GM18907 (cell line): ENCODE results near the gene BNC2.

ENCODE experiments used
- ATAC-seq: cut with Tn5 transposase; IDR thresholded peaks from one replicate; pipeline ENCODE4 v1.9.1; 2021; ENCODE audit warnings: mild to moderate bottlenecking, moderate library complexity; ENCODE audit not compliant: unreplicated experiment

Gene BNC2

DNA sequence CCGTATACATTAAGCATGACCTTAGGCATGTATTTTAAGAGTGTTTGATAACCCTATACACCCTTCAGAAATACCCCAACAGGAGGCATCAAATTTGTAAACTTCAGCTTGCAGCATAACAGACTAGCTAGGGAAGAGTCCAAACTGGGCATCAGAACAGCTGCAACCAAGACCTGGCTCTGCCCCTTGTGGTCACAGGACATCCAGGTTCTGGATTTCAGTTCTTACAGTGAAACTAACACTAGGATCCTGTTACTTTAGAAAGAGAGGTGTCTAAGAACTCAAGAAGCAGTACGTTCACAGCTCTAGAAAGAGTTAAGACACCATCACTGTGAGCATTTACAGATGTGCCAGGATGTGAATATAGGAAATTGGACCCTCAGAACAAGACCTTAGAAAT, 229.8 kb downstream of the BNC2 start:
- ATAC-seq, result no peak

DNA sequence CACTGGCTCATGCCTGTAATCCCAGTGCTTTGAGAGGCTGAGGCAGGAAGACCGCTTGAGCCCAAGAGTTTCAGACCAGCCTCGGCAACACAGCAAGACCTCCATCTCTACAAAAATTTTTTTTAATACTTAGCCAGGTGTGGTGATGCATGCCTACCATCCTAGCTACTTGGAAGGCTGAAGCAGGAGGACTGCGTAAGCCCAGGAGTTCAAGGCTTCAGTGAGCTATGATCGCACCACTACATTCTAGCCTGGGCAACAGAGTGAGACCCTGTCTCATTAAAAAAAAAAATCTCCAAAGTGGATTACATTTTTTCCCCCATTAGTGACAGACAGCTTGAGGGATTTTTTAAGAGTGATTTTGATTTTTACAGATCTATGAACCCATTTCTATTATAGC, 230.8 kb downstream of the BNC2 start:
- no peak for ATAC-seq

DNA sequence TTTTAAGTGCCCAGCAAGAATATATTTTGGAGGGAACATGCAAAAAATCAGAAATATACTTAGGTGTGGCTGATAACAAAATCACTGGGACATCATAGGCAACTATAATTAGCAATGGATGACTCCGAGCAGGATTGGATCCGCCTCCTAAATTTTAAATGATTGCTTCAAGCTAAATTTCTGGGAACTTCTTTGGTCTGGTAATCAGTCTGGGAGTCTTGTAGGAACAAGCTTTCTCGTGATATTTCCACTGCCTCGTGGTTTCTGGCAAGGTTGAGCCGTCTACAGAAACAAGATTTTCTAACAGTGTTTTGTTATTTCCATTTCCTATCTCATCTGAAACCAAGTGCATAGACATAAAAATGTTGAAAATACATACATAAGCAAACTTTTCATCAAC, 232.6 kb downstream of the BNC2 start:
- ATAC-seq, result no peak

DNA sequence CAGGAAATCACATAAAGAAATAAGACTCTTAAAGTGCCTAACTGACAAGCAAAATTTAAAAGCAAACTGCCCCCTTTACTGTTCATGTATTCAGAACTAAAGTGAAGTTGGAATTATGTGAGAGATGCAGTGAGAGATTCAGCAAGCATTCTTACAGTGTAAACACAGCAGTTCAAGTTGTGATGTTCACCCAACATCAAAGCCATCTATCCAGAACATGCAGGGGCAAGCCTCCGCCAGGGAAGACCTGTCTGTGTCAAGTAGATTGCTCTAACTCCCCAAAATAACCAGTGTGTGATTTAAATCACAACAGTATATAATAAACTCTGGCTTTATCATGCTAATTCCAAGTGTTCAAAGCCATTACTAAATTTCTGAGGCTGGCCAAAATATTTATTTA, 233.3 kb downstream of the BNC2 start:
- ATAC-seq, result no peak

DNA sequence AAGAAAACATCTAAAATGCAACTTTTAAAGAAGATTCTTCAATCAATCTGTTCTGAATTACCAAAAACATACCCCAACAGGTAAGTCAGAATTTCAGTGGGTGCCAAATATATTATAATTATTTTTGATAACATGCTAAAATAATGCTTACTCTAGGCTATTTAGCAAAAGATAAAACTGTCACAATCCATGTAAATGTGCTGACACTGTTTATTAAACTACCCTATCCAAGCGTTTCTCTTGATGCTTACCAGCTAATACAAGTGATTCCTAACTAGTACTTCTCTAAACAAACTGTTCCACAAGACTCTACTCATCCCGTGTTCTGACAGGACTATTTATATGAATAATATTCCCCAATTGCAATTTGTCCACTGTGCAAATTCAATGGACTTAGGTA, 236.7 kb downstream of the BNC2 start:
- ATAC-seq, result no peak

DNA sequence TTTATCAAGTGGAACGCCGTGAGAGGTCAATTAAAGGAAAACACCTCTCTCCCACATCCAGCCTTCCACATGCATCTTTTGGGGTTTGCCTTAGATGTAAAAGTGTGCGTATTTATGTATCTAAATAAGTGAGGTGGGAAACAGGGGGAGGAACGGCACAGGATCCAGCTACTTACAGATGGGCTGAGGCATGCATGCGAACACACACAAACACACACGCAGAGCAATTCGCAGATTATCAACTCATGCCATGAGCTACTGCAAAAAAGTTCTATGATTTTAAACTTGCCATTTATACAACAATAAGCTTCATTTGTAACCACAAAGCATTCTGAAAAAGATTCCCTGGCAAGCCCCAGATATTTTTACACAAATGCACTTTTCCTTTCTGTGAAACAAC, 242.1 kb downstream of the BNC2 start:
- no peak for ATAC-seq

DNA sequence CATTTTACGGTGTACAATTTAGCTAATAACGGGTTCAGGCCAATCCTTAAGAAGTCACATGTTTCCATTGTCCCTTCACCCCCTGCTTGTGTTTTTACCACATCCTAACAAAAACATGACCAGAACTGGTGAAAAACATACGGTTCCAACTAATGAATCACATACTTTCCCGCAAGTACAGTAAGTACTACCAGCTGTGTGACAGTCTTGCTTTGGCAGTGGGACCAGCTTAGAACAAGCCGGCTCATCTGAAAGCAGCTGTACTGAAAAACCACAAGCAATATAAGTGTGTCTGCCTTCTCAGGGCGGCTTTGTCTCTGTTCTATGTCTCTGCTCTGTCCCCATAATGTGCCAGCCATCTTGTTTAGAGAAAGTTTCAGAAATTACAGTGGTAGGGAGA, 242.5 kb downstream of the BNC2 start:
- ATAC-seq, result no peak

DNA sequence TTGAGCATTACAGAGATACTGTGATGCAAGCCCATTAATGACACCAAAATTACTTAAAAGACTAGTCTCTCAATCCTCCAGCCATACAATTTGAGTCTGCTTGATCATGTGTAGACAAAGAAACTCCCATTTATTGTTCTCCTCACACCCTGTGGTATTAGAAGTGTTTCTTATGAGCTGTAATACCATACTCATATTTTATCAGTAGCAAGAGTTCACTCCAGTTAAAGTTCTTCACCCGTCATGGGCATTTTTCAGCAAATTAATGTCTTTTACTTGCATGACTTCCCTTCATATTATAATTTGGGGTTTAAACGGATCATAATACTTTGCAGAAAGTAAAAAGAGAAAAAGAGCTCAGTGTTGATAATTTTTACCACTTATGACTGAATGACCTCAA, 242.9 kb downstream of the BNC2 start:
- ATAC-seq, result no peak

DNA sequence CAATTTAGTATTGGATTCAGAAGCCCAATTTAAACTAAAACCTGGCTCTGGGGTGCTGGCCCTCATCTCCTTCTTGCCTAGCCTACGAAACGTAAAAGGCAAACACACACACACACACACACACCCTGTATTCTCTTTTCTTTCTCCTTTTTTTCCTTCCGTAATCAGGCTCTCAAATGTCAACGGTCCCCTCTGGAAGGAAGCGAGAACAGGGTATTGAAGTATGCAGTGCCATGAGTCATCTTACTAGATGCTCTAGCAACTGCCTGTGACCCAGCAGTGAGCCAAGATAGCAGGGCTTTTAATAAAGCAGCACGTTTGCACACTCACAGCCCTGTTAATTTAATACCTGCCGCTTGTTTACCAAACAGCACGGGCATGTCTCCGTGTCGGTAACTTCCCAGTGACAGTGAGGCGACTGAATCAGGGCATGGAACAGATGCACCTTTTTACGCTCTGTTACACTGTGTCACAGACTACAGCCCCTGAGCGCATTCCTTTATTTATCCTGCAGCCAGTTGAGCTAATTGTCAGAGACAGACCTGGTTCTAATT, 243.8 kb downstream of the BNC2 start:
- ATAC-seq, result no peak

DNA sequence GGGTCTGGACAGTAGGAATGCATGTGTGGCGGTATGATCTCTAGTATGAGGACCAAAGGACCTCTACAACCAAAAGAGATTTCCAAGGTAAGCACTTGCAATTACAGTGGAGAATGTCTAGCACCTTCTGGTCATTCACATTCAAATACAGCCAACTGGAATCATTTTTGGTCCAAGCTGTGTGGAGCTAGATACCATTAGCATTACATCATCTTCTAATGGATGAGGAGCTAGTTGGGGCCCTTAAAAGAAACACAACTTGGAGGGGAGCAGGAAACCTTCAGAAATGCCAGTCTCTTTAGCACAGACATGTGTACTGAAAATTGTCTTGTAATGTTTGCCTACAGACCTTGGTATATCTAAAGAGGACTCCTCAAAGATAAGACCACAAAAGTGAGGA, 244.7 kb downstream of the BNC2 start:
- no peak for ATAC-seq

DNA sequence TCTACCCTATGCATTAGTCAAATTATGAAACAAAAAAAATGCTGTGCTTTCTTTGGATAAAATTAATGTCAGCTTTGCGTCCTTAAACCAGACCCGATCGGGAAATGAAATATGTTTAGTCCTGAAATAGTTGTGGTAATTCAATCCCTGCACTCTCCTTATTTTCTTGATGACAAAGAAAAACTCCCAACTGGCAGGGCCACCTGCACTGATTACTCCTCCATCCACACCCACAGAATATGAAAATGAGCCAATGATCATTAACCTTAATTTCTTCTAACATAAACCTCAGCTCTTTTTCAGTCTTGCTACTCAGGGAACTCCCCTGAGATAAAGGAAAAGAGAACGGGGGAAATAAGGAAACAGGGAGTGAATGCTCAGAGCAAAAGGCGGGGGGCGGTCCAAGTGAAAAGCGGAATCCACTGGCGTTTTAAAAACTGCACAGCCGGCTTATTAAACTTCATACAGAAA, 245.3 kb downstream of the BNC2 start:
- ATAC-seq, result no peak

DNA sequence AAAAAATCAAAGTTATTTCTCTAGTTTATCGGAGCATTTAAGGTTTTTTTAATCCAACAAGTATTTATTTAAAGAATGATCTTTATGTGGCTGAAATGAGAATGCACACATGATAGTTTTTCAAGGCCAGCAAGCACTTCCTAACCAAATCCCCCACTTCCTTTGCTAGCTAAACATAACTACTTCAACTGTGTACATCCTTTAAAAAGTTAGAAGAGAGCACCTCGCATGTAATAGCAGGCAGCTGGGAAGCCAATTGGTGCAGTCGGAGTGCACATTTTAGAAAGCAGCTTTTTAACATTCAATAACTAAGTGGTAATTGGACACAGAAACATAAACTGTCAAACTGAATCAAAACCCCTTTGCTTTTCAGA, 245.7 kb downstream of the BNC2 start:
- ATAC-seq, result no peak

DNA sequence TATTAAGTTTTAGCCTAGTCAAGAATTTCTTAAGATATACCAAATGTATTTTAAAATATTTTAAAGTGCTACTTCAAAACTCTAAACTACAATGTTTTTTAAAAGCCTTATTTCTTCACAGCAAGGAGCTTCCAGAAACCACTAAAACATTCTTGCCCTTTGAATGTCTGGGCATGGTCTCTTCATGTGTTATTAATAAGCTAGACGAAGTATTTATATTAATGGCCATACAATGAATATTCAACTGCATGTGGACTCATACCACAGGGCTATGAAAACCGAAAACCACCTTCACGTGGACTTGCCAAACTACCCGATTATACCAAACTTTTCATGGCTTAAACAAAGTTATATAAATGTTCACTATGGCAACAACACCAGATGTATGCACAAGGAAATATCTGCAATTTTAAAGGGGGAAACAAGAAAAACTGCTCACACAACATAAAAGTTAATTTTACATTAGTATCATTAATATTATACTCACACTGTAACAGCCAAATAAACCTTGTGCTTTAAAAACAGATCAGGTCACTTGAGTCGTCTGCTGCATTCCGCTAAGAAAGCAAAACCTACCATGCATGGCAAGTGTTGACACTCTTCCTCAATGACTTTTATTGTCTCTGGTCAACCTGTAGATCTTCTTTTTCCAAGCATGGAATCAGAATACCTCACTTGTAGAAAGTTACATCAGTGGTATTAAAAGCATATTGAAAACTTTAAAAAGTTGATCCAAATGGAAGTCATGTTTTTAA, 246.3 kb downstream of the BNC2 start:
- no peak for ATAC-seq

DNA sequence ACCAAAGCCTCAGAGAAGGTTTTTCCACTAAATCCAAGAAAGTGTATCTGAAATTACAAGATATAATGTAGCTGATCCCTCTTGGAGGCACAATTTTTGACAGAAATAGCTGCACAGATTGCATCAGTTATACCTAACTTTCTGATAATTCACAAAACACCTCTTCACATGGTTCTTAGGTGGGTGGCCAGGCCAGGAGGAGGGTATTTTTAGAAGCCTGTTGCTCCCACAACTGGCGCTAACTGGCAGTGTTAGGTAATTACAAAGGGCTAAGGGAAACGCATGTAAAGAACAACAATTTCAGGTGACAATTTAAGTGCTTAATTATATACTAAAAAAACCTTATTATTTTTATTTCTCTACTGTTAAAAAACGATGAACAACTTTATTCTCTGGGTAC, 247.9 kb downstream of the BNC2 start:
- ATAC-seq, result no peak

DNA sequence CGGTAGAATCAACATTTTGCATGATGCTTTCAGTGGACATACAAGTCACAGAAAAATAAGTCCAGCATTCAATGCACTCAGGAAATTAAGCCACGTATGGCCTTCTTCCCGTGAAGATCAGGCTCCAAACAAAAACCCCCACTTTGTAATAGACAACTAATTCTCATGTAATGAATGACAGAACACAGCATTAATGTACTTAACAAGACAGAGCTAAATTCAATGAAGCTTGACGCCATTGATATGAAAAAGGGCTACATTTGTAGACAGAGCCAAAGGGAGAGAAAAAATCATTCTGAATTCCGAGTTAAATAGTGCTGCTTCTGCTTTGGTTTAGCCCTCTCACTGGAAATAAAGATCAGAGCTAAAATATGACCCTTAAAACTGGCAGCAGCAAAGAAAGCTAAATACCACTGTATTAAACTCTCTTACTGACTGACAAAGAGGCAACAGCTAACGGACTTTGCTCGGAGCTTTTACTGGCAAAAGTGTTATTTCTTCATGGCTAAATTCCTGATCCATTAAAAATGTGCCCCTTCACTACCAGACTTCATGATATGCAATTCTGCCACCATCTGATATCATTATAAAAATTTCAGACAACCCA, 250.5 kb downstream of the BNC2 start:
- ATAC-seq, result no peak

DNA sequence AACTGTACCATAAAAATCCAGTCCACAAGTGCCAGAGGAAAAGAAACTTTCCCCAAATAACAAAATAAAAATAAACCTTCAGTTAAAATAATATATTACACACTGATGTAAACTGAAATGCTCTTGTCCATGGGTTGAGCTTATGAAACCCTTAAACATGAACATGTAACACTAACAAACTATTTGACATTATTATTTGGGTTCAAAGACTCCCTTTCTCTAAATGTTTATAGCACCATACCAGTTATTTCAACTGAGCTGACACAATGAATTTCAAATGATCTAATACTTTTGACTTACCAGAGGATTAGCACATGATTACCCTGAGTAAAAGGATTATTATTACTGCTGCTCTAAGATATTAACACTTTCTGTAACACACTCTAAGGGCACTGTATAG, 251.1 kb downstream of the BNC2 start:
- ATAC-seq, result no peak

DNA sequence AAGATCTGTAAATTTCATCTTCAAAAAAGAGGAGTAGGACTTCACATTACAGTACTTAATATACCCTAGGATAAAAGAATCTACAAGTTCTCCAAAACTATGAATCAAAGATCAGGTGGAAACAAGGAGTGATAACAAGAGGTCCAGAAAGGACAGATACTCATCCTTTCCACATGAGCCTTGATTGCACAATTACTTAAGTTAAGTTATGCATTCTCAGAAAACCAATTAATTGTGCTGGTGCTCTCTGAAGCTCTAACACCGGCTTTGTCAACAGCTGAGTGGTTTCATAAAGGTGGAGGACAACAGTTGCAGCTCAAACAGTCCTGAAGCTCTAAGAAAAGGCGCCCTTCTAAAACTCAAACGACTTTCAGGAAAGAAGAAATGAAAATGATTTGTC, 251.9 kb downstream of the BNC2 start:
- no peak for ATAC-seq

DNA sequence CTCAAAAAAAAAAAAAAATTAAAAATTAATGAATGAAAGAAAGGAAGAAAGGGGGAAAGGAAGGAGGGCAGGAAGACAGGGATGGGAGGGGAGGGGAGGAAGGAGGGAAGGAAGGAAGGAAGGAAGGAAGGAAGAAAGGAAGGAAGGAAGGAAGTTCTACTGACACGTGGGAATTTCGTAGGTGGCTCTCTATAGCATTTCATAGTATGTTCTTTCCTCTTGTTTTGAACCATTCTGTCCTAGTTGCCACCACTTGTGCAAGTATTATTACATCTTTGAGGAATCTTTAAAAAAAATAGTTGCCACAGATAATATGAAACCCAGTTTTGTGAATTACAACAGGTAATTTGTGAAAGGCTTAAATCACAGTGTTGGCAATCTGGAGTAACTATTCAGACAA, 253.8 kb downstream of the BNC2 start:
- ATAC-seq, result no peak

DNA sequence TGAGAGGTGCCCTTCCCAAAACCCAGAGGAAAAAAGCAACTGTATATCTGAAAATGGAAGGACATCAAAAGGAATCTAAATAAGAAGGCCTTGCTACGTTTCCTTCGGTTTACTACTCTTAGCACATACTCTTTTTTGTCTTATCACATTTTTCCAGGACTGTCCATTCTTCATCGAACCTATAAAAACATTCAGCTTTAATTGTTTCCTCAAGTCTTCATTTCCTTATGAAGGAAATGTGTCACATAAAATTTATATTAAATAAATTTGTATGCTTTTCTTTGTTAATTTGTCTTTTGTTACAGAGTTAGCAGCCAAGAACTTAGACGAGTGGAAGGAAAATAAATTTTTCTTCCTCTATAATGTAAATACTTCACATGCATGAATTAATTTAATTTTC, 255.0 kb downstream of the BNC2 start:
- ATAC-seq, result no peak

DNA sequence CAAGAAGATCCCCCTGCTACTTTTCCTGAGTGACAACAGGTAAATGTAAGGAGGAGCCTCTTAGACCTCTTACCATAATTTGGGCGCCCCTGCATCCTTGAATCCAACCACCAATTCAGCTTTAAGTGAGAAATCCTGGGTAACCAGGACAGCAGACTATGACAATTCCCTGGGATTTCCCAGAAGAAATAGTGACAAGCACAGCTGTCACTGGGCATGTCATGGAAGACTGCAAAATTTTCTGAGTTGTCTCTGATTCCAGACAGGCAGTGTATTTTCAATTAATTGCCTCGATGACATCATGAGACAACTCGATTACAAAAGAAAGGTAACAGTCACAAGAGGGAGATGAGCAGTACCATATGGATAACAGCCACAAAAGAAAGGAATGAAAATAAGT, 256.9 kb downstream of the BNC2 start:
- ATAC-seq, result no peak

DNA sequence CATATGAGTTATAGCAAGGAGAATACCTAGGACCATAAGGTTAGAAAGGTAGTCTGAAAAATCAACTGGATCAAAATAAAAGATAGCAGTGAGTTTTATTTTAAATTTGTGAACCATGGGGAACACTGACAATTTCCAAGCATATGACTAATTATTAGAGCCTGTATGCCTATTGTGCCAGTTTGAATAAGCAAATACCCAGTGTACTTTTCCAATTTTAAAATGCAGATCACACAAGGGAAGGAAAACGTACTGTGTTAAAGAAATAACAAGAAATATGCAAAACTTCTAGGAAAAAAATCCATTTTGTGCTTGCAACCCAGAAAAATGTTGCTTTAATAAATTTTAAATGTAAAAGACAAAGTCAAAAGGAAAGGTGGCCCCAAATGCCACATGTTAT, 257.4 kb downstream of the BNC2 start:
- no peak for ATAC-seq

DNA sequence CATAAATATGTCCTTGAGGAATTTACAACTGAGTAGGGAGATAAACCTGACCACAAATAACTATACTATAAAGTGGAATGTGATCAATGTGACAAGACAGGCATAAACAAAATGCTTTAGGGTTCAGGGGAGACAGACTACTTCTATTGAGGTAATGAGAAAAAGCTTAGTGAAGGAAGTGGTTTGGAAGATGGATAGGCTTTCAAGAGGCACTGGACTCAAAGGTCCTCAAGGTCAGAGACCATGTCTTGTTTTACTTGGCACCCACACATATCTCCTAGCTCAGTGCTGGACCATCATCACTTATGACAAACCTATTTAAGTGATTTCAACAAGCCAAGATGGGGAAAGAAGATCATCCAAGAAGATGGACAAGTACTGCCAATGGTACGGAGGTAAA, 257.8 kb downstream of the BNC2 start:
- ATAC-seq, result no peak

DNA sequence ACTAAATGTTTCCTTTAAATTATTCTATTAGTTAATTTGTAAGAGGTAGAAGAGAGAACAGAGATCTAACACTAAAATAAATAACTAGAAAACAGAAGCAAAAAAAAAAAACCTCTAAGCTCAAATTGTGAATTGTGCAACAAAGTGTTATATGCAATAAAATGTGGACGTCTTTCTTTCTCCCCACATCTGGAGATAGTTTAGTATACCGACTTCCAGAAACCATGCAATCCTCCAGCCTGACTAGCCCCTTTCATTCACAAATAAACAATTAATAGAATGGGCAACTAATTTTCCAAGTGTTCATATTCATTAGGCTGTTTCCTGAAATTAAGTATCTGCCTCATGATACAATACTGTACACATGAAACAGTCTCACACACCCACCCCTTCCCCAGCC, 258.5 kb downstream of the BNC2 start:
- no peak for ATAC-seq
